ENCODE data around the gene DYSF.

The DYSF gene

DNA sequence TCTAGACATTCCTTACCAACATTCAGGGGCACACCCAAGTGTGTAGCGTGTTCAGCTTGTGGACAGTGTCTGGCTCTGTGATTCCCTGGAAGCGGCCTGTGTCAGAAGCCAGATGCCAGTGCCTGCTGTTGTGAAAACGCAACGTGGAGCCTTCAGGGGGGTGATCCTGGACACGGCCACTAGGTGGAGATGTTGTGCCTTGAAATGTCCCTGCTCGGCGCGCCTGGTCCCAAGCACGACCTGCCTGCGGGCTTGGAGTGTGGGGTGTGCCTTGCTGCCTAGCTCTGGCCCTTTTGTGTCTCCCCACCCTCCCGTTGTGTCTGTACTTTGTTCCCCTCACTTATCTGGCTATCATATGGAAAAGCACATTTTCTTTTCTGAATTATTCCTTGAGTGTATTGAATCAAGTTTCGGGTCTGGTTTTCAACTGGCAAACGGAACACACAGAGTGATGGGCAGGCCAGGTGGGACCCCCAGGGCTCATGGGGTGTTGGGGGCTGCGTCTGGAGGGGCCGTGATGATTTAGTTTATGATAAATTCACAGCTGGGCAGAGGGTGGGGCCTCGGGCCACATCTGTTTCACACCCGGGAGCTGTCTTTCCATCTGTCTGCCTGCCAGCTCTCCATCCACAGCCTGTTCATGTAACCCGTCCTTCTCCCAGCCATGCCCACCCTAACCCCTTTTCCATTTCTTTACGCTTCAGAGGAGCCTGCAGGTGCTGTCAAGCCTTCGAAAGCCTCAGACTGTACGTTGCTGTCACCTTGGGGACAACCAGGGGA, 95.5 kb downstream of the DYSF start:
- peak; percentile 22 to 62 (median 37) for DNase-seq (ENCODE audit: low read depth in 3 of 3, low spot score in 1 of 3)

DNA sequence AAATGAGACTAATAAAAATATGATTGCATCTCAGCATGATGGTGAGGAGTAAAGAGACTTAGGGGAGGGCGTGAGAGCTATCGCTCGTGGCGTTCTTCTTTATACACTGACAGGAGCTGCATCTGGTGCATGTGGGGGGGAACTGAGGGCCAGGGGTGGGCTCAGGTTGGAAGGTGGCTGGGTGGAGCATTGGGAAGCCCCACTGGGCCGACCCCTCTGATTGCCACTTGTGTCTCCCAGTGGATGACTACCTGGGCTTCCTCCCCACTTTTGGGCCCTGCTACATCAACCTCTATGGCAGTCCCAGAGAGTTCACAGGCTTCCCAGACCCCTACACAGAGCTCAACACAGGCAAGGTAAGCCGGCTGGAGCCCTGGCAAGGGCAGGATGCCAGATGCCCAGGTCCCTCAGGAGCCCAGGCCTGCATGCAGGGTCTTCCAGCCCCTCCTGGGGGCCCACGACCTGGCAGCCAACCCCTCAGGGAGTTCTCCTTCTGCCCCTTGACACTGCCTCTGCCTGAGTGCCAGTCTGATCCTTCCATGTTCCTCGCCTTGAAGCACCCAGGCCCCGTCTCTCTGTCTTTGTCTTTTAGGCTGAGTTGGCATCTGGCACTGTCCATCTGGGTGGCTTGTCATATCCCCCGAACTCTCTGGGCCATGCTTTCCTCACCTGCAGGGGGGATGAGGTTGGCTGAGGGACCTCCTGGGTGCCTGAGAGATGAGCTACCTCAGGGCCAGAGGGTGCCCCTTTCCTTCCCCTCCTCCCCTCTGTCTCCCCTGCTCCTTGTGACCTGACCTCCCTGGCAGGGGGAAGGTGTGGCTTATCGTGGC, 97.7 kb downstream of the DYSF start:
- no peak for DNase-seq (ENCODE audit: low read depth in 3 of 3, low spot score in 1 of 3)

- DNase-seq (ENCODE audit: low read depth in 3 of 3, low spot score in 1 of 3): no peak
Observed at GRCh38 chr2:71551631-71551915, 98.2 kb downstream of the DYSF start.

DNA sequence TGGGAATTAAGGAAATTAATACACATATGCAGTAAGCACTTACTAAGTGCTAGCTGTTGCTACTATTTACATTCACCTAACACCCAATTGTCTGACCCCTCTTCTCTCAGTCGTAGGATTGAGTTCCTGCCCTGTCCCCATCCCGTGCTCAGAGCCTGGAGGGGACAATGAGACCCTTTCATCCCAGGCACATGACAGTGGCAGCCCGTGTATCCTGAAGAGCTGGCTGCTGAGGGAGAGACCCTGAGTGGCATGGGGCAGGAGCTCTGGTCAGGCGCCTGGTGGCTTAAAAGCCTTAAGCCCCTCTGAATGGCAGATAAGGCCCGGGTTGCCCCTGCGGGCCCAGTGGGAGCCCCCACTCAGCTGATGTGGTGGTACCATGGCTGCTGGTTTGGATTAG, 99.0 kb downstream of the DYSF start:
- no peak for DNase-seq (ENCODE audit: low read depth in 3 of 3, low spot score in 1 of 3)

GRCh38 chr2:71552861-71553301, 99.5 kb downstream of the DYSF start:
- DNase-seq (ENCODE audit: low read depth in 3 of 3, low spot score in 1 of 3): no peak

GRCh38 chr2:71554028-71554705, 100.8 kb downstream of the DYSF start:
- DNase-seq (ENCODE audit: low read depth in 3 of 3, low spot score in 1 of 3): no peak

GRCh38 chr2:71554706-71555056, 101.3 kb downstream of the DYSF start:
- DNase-seq (ENCODE audit: low read depth in 3 of 3, low spot score in 1 of 3): no peak

GRCh38 chr2:71555798-71556454, 102.6 kb downstream of the DYSF start:
- no peak for DNase-seq (ENCODE audit: low read depth in 3 of 3, low spot score in 1 of 3)

DNA sequence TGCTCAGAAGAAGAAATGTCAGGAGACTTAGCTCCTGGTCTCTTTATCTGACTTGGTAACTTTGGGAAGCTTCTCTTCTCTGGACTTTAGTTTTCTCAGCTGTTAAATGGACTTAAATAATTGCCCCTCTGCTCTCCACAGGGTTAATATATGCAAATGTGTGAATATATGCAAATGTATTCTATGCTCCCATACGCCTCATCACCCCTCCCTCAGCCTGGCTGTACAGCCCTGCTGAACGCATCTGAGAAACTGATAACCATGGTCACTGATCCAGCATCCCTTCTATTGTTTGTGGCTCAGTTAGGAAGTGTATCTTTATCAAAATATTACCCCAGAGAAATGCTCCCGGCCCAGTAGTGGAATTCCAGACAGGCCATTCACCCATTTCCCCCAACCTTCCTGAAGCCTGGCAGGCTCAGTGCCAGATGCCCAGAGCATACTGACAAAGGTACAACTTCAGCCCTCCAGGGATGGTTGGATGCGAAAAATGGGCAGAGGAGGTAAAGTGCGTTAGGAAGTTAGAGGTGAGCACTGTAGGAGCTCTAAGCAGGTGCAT, 103.4 kb downstream of the DYSF start:
- DNase-seq (ENCODE audit: low read depth in 3 of 3, low spot score in 1 of 3): no peak

DNA sequence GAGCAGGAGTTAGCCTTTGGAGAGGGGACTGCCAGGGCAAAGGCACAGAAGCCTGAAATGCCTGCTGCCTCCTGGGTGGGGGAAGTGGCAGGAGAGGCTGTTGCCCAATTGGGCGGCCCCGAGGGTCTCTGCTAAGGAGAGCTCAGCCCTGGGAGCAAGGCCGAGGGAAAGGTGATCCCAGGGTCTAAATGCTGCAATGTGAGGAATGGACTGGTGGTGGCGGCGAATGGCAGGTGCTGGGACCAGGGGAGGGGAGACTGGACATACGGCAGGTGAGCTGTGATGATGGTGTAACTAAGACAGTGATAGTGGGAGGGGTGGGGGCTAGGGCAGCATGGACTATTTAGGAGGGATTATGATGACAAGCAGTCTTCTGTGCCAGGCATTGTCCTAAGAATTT, 104.0 kb downstream of the DYSF start:
- DNase-seq (ENCODE audit: low read depth in 3 of 3, low spot score in 1 of 3): no peak

- no peak for DNase-seq (ENCODE audit: low read depth in 3 of 3, low spot score in 1 of 3)
Observed at GRCh38 chr2:71558300-71559051, 105.1 kb downstream of the DYSF start.

- no peak for DNase-seq (ENCODE audit: low read depth in 3 of 3, low spot score in 1 of 3)
Observed at GRCh38 chr2:71559080-71559827, 105.9 kb downstream of the DYSF start.

DNA sequence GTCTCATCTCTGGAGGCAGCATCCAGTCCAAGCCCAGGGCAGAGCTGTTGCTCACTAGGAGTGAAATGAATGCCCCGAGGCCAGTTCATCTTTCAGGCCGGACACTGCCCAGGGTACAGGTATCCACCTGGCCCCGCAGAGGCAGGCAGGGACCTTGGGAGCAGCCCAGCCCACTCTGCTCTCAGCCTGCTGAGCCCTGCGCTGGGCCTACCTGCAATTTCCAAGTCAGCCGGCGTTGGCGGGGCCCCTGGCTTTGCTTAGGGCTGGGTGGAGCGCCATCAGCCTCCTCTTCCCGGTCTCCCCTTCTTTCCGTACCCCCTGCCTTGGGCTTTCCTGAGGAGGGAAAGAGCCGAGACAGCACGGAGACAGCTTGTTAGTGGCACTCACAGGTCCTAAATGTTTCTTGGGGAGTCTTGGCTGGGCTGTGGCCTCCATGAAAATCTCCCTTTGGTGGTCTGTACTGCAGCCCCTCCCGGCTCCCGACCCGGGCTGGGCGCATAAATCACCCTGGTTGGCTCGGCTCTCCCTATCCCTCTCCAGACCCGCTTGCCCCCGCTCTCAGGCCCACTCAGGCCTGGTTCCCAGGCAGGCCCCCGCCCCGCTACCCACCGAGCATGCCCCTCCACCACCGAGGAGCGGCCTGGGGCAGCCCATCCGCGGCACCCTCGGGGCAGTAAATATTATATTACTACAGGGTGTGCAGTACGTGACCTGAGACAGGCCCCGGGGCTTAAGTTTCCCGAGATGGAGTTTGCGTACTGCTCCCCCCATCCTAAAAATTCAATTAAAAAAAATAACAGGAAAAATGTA, 106.7 kb downstream of the DYSF start:
- no peak for DNase-seq (ENCODE audit: low read depth in 3 of 3, low spot score in 1 of 3)

- DNase-seq (ENCODE audit: low read depth in 3 of 3, low spot score in 1 of 3): no peak
Observed at GRCh38 chr2:71560638-71561011, 107.3 kb downstream of the DYSF start.

GRCh38 chr2:71561441-71562267, 108.3 kb downstream of the DYSF start:
- no peak for DNase-seq (ENCODE audit: low read depth in 3 of 3, low spot score in 1 of 3)

GRCh38 chr2:71562518-71562917, 109.2 kb downstream of the DYSF start:
- DNase-seq (ENCODE audit: low read depth in 3 of 3, low spot score in 1 of 3): no peak

DNA sequence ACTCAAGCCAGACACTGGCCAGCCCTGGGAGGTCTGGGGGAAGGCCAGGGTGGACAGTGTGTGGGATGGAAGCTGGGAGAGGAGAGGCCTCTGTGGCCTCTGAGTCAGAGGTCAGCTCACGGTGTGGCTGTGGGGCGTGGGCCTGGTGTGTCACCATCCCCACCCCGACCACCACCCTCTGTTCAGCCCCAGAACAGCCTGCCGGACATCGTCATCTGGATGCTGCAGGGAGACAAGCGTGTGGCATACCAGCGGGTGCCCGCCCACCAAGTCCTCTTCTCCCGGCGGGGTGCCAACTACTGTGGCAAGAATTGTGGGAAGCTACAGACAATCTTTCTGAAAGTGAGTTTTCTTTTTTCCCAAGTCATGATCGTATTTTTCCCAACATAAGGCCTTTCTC, 110.5 kb downstream of the DYSF start:
- no peak for DNase-seq (ENCODE audit: low read depth in 3 of 3, low spot score in 1 of 3)

DNA sequence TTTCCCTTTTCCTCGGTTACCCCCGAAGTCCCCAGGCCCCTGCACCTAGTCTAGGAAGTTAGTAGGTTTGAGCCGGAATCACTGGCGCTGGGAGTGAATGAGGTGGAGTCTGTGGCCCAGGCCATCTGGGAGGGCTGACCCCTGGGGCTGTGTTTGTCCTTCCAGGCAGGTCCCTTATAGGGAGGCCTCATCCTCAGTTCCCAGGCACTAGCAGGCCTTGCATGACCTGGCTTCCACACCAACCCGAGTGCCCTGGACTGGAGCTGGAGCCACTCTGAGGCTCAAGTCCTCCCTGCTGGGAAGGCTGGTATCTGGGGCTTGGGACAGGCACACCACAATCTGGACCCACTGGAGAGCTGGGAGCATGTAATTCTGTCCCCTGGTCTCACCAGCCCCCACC, 111.0 kb downstream of the DYSF start:
- no peak for DNase-seq (ENCODE audit: low read depth in 3 of 3, low spot score in 1 of 3)
